ENCODE results near the gene TRIM29.

GRCh38 chr11:120091121-120091520, 46.8 kb downstream of the TRIM29 start:
- TF ChIP-seq POLR2AphosphoS5 (IDR thresholded peaks at IDR 0.05) (no peak), EP300 (IDR thresholded peaks at IDR 0.05) (no peak)
